HepG2 (cell line): ENCODE measurements around the gene TK2. TPM values are rescaled to one million over a fixed set of nuclear protein-coding genes. Genes with fewer than 3 reads are reported as not detected.

Experiments used
- CBX5 ChIP-seq: sonication (generic); formaldehyde crosslinking; IDR thresholded peaks from 2 replicates; pipeline ENCODE4 v1.4.0; 2020; ENCODE audit warnings: missing genetic modification reagents, borderline replicate concordance
- CERS6 ChIP-seq: sonication (generic); formaldehyde crosslinking; IDR thresholded peaks from 2 replicates; pipeline ENCODE4 v1.5.0; 2020; ENCODE audit warnings: missing genetic modification reagents
- EZH2 ChIP-seq: conservative IDR thresholded peaks from 2 replicates; pipeline ENCODE4 v1.6.1; 2012; ENCODE audit warnings: mild to moderate bottlenecking, low read depth, low read length, moderate library complexity
- PCBP2 ChIP-seq: fragments of 200-400 bp; formaldehyde crosslinking; optimal IDR thresholded peaks from 2 replicates; pipeline ENCODE3; 2018; ENCODE audit warnings: low read length, low read depth; ENCODE audit not compliant: poor library complexity, severe bottlenecking
- SALL1 ChIP-seq: sonication (generic); formaldehyde crosslinking; IDR thresholded peaks from 2 replicates; pipeline ENCODE4 v1.8.0; 2022; ENCODE audit warnings: mild to moderate bottlenecking, missing genetic modification reagents
- ZIK1 ChIP-seq: sonication (generic); formaldehyde crosslinking; IDR thresholded peaks from 2 replicates; pipeline ENCODE4 v1.5.0; 2020; ENCODE audit warnings: mild to moderate bottlenecking, low read depth, missing genetic modification reagents, borderline replicate concordance
- ZNF124 ChIP-seq: sonication (generic); formaldehyde crosslinking; IDR thresholded peaks from 2 replicates; pipeline ENCODE4 v1.4.0; 2020; ENCODE audit warnings: missing genetic modification reagents
- ZNF704 ChIP-seq: sonication (generic); formaldehyde crosslinking; IDR thresholded peaks from 2 replicates; pipeline ENCODE4 v1.8.1; 2023; ENCODE audit warnings: mild to moderate bottlenecking, inconsistent platforms, moderate library complexity, missing genetic modification reagents, borderline replicate concordance
- polyA plus RNA-seq, 8 experiments: library from polyadenylated mRNA; depleted of rRNA in 3 of 8; stranded (reverse) in 7 of 8; unstranded in 1 of 8; fragments of >200 nt; fragmentation: Illumina TruSeq in 4 of 8; extraction: Trizol in 4 of 8; gene quantifications; 2 replicates each; pipeline versions ENCODE4 v1.2.1 to v1.2.3, GENCODE V29; 2011 to 2016; ENCODE audit warnings: low read depth in 4 of 8, missing spikeins in 1 of 8, mixed read lengths in 1 of 8; ENCODE audit not compliant: insufficient read depth in 1 of 8
- total RNA-seq, 5 experiments: library from RNA; depleted of rRNA; stranded (reverse); fragments of >200 nt; fragmentation: Illumina TruSeq; extraction: Trizol; gene quantifications; 2 replicates each; pipeline ENCODE4 v1.2.3, GENCODE V29; 2016; ENCODE audit warnings: low read depth in 1 of 5
- TF ChIP-seq, protein P1 (sequence below): sonication (generic); formaldehyde crosslinking; IDR thresholded peaks from 2 replicates; pipeline ENCODE4 v1.5.1; 2020; ENCODE audit warnings: mild to moderate bottlenecking, missing genetic modification reagents, borderline replicate concordance
- TF ChIP-seq, protein P2 (sequence below), 2 experiments: fragments of 450-650 bp in 1 of 2; sonication (generic) in 1 of 2; formaldehyde crosslinking; IDR thresholded peaks; 2 replicates each; pipeline versions ENCODE4 v1.5.0 to v1.8.0; 2020 to 2022; ENCODE audit warnings: mild to moderate bottlenecking in 1 of 2, missing genetic modification reagents in 1 of 2

The TK2 gene
- total and polyA plus RNA-seq, 2 of the 13 experiments (the other 11 are each of a cell fraction or from before 2014, with no cell fraction given): 18.7 to 21.0 TPM

DNA sequence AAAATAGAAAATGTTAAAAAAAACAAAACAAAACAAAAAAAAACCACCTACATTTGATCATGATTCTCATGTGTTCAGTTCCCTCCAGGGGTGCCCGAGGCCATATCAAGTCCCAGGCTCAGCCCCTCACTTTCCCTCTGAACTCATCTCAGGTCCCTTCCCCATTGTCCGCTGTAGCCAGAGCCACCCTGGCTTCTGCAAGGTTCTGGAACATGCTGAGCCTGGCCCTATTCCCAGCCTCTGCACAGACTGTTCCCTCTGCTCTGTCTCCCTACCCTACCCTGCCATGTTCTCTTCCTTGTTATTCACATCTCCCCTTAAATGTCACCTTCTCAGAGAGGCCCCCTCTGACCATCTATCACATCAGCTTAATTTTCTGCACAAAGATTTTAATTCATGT is 46.9 kb downstream of the TK2 start (continued):
- TF ChIP-seq, protein P1, sequence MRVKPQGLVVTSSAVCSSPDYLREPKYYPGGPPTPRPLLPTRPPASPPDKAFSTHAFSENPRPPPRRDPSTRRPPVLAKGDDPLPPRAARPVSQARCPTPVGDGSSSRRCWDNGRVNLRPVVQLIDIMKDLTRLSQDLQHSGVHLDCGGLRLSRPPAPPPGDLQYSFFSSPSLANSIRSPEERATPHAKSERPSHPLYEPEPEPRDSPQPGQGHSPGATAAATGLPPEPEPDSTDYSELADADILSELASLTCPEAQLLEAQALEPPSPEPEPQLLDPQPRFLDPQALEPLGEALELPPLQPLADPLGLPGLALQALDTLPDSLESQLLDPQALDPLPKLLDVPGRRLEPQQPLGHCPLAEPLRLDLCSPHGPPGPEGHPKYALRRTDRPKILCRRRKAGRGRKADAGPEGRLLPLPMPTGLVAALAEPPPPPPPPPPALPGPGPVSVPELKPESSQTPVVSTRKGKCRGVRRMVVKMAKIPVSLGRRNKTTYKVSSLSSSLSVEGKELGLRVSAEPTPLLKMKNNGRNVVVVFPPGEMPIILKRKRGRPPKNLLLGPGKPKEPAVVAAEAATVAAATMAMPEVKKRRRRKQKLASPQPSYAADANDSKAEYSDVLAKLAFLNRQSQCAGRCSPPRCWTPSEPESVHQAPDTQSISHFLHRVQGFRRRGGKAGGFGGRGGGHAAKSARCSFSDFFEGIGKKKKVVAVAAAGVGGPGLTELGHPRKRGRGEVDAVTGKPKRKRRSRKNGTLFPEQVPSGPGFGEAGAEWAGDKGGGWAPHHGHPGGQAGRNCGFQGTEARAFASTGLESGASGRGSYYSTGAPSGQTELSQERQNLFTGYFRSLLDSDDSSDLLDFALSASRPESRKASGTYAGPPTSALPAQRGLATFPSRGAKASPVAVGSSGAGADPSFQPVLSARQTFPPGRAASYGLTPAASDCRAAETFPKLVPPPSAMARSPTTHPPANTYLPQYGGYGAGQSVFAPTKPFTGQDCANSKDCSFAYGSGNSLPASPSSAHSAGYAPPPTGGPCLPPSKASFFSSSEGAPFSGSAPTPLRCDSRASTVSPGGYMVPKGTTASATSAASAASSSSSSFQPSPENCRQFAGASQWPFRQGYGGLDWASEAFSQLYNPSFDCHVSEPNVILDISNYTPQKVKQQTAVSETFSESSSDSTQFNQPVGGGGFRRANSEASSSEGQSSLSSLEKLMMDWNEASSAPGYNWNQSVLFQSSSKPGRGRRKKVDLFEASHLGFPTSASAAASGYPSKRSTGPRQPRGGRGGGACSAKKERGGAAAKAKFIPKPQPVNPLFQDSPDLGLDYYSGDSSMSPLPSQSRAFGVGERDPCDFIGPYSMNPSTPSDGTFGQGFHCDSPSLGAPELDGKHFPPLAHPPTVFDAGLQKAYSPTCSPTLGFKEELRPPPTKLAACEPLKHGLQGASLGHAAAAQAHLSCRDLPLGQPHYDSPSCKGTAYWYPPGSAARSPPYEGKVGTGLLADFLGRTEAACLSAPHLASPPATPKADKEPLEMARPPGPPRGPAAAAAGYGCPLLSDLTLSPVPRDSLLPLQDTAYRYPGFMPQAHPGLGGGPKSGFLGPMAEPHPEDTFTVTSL (CRISPR knock-in tag): no peak
- no peak for TF ChIP-seq ZIK1 (CRISPR knock-in tag)
- TF ChIP-seq SALL1 (CRISPR knock-in tag): no peak
- TF ChIP-seq, protein P2, sequence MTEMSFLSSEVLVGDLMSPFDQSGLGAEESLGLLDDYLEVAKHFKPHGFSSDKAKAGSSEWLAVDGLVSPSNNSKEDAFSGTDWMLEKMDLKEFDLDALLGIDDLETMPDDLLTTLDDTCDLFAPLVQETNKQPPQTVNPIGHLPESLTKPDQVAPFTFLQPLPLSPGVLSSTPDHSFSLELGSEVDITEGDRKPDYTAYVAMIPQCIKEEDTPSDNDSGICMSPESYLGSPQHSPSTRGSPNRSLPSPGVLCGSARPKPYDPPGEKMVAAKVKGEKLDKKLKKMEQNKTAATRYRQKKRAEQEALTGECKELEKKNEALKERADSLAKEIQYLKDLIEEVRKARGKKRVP (CRISPR knock-in tag; IDR thresholded peaks at IDR 0.05): no peak
- no peak for TF ChIP-seq ZNF124 (CRISPR knock-in tag)
- TF ChIP-seq CBX5: no peak
- TF ChIP-seq ZNF704 (CRISPR knock-in tag): no peak
- TF ChIP-seq CERS6 (CRISPR knock-in tag): no peak
- no peak for TF ChIP-seq EZH2
- no peak for TF ChIP-seq PCBP2
